ENCODE data around the gene TRPM5. TPM values are rescaled to one million over a fixed set of nuclear protein-coding genes. Genes with fewer than 3 reads are reported as not detected.

TRPM5 gene
- total RNA-seq, 1 donor from 2014 or later: not detected

DNA sequence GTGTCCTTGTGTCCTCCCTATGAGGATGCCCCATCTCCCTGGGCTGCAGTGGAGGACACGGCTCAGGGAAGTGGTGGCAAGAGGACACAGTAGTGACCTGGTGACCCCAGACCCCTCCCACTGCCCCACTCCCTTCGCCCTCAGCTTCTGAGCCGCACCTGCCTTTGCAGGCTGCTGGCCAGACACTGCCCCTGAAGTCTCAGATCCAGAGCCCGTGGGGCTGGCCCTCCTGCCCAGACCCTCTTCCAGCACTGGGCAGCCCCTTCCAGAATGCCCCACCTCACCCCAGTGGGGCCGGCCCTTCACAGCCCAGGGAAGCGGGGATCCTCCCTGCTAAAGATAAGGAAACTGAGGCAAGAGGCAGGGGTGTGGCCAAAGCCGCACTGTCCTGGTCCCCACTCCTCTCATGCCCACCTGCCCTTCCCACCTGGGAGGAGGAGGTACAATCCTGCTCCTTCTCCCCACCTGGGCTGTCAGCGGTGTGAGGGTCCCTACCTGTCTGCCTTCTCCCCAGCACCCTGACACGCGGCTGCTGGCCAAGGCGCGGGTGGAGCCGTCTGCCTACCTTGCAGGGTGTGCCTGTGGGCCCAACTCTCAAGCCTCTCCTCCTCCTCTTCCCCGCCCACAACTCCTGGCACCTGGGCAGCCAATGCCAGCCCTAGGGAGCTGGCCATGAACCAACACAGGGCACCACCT is 17.3 kb downstream of the TRPM5 start:
- no peak for DNase-seq (ENCODE audit: extremely low spot score, unreplicated experiment)
- Mint-ChIP-seq H3K36me3 (ENCODE audit: unreplicated experiment) (no peaks in the 10 kb centered on the region), H3K4me1 (ENCODE audit: unreplicated experiment) (no peaks in the 10 kb centered on the region), H3K9me3 (ENCODE audit: unreplicated experiment) (no peaks in the 10 kb centered on the region), H3K27me3 (ENCODE audit: unreplicated experiment) (peaks cover 3% of the 10 kb centered on the region), H3K4me3 (ENCODE audit: unreplicated experiment) (no peak overlapping the region), H3K27ac (ENCODE audit: unreplicated experiment) (no peak overlapping the region)
- TF ChIP-seq, protein P1, sequence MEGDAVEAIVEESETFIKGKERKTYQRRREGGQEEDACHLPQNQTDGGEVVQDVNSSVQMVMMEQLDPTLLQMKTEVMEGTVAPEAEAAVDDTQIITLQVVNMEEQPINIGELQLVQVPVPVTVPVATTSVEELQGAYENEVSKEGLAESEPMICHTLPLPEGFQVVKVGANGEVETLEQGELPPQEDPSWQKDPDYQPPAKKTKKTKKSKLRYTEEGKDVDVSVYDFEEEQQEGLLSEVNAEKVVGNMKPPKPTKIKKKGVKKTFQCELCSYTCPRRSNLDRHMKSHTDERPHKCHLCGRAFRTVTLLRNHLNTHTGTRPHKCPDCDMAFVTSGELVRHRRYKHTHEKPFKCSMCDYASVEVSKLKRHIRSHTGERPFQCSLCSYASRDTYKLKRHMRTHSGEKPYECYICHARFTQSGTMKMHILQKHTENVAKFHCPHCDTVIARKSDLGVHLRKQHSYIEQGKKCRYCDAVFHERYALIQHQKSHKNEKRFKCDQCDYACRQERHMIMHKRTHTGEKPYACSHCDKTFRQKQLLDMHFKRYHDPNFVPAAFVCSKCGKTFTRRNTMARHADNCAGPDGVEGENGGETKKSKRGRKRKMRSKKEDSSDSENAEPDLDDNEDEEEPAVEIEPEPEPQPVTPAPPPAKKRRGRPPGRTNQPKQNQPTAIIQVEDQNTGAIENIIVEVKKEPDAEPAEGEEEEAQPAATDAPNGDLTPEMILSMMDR (IDR thresholded peaks at IDR 0.05): no peak

DNA sequence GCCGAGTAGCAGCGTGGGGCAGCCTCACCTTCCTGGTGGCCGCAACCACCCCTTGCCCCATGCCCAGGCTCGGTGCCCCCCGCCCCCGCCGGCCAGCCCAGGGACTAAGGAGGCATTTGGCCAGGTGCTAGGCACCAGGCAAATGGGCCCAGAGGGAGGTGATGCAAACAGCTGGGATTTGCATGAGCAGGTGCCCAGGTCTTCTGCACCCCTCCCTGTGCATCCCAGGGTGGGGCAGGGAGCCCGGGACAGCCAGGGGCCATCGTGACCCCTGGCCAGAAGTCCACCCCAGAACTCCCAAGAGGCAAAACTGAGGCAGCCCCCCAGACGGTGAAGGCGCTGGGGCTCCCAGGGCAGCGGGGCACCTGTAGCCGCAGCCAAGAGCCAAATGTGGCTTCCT is 18.1 kb downstream of the TRPM5 start:
- H3K9me3 Mint-ChIP-seq (ENCODE audit: unreplicated experiment): no peaks in the 10 kb centered on the region

DNA sequence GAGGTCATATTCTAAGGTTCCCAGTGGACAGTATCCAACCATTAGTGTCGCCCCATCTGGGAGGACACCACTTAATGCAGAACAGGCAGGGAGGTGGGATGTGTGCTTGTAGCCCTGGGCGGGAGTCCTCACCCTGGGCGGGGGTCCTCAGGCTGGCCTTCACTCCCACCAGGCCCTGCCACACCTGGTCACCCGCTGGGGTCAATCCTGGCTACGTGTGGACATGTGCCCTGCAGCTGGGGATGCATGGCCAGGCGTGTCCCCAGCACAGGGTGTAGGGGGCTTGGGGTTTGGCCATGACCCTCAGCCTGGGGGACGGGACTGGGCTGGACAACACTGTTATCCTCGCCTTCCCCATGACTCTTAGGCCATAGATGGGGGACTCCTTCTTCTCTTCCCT is 18.8 kb downstream of the TRPM5 start:
- Mint-ChIP-seq H3K36me3 (ENCODE audit: unreplicated experiment) (no peaks in the 10 kb centered on the region), H3K4me3 (ENCODE audit: unreplicated experiment) (no peak overlapping the region), H3K27ac (ENCODE audit: unreplicated experiment) (no peak overlapping the region), H3K27me3 (ENCODE audit: unreplicated experiment) (no peaks in the 10 kb centered on the region), H3K9me3 (ENCODE audit: unreplicated experiment) (no peaks in the 10 kb centered on the region), H3K4me1 (ENCODE audit: unreplicated experiment) (no peaks in the 10 kb centered on the region)
- no peak for DNase-seq (ENCODE audit: extremely low spot score, unreplicated experiment)
- TF ChIP-seq, protein P1 (IDR thresholded peaks at IDR 0.05): no peak

More for the DNA sequence above, 18.1 kb downstream of the TRPM5 start:
- DNase-seq (ENCODE audit: extremely low spot score, unreplicated experiment): no peak
- no peaks in the 10 kb centered on the region for H3K36me3 Mint-ChIP-seq (ENCODE audit: unreplicated experiment)
- TF ChIP-seq, protein P1 (IDR thresholded peaks at IDR 0.05): no peak
- no peak overlapping the region for H3K27ac Mint-ChIP-seq (ENCODE audit: unreplicated experiment)
- no peak overlapping the region for H3K4me3 Mint-ChIP-seq (ENCODE audit: unreplicated experiment)
- no peaks in the 10 kb centered on the region for H3K27me3 Mint-ChIP-seq (ENCODE audit: unreplicated experiment)
- no peaks in the 10 kb centered on the region for H3K4me1 Mint-ChIP-seq (ENCODE audit: unreplicated experiment)

DNA sequence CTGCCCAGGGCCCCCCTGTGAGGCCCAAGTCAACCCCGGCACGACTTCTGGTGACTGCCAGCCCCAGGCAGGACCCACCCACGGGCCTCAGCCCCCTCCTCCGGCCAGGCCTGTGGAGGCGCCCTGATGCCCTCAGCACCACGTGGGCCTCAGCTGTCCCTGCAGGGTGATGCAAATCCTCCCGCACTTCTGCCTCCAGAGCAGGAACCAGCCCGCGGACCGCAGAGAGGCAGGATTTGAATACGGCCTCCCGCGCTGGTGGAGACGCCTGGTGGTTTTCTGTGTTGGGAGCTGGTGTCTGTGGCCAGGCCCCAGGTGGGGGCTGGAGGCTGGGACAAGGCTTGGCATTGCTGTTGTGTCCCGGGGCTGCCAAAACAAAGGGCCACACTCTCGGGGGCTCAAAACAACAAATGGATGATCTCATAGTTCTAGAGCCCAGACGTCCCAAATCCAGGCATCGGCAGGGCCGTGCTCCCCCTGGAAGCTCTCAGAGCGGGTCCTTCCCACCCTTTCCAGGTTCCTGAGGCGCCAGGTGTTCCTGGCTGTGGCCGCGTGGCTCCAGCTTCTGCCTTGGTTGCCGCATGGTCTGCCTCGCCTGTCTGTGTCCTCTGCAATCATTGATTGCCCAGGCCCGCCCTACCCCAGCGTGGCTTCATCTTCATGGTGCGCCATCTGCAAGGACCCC is 19.4 kb downstream of the TRPM5 start:
- Mint-ChIP-seq H3K27me3 (ENCODE audit: unreplicated experiment) (no peaks in the 10 kb centered on the region), H3K4me3 (ENCODE audit: unreplicated experiment) (no peak overlapping the region), H3K9me3 (ENCODE audit: unreplicated experiment) (no peaks in the 10 kb centered on the region), H3K4me1 (ENCODE audit: unreplicated experiment) (no peaks in the 10 kb centered on the region), H3K27ac (ENCODE audit: unreplicated experiment) (no peak overlapping the region), H3K36me3 (ENCODE audit: unreplicated experiment) (no peaks in the 10 kb centered on the region)
- TF ChIP-seq, protein P1 (IDR thresholded peaks at IDR 0.05): no peak
- DNase-seq (ENCODE audit: extremely low spot score, unreplicated experiment): no peak
